ENCODE data around the gene ADISSP.

ADISSP gene

GRCh38 chr20:3751305-3751674 lies 16.3 kb downstream of the ADISSP start:
- H3K4me1 Mint-ChIP-seq (ENCODE audit: low read depth) = peaks cover 4% of the 10 kb centered on the region
- no peak overlapping the region for H3K27ac Mint-ChIP-seq
- H3K4me3 Mint-ChIP-seq = no peak overlapping the region

GRCh38 chr20:3749689-3750531 lies 17.6 kb downstream of the ADISSP start:
- no peaks in the 10 kb centered on the region for H3K9me3 Mint-ChIP-seq
- H3K36me3 Mint-ChIP-seq (ENCODE audit: low read depth) = no peaks in the 10 kb centered on the region
- no peaks in the 10 kb centered on the region for H3K27me3 Mint-ChIP-seq (ENCODE audit: low read depth)

More at GRCh38 chr20:3751305-3751674, 16.3 kb downstream of the ADISSP start:
- no peak for DNase-seq (ENCODE audit: low spot score)
- Mint-ChIP-seq H3K9me3 (no peaks in the 10 kb centered on the region), H3K36me3 (ENCODE audit: low read depth) (no peaks in the 10 kb centered on the region), H3K27me3 (ENCODE audit: low read depth) (no peaks in the 10 kb centered on the region)

GRCh38 chr20:3749087-3749688 lies 18.4 kb downstream of the ADISSP start:
- no peak overlapping the region for H3K27ac Mint-ChIP-seq
- no peak for DNase-seq (ENCODE audit: low spot score)
- no peaks in the 10 kb centered on the region for H3K9me3 Mint-ChIP-seq
- no peak overlapping the region for H3K4me3 Mint-ChIP-seq
- H3K4me1 Mint-ChIP-seq (ENCODE audit: low read depth) = peaks cover 15% of the 10 kb centered on the region
- peaks cover 7% of the 10 kb centered on the region for H3K27me3 Mint-ChIP-seq (ENCODE audit: low read depth)
- no peaks in the 10 kb centered on the region for H3K36me3 Mint-ChIP-seq (ENCODE audit: low read depth)

More at GRCh38 chr20:3749689-3750531, 17.6 kb downstream of the ADISSP start:
- no peak overlapping the region for H3K4me3 Mint-ChIP-seq
- peaks cover 7% of the 10 kb centered on the region for H3K4me1 Mint-ChIP-seq (ENCODE audit: low read depth)
- no peak for DNase-seq (ENCODE audit: low spot score)
- no peak overlapping the region for H3K27ac Mint-ChIP-seq

GRCh38 chr20:3748073-3748472 lies 19.5 kb downstream of the ADISSP start:
- Mint-ChIP-seq H3K27ac (no peak overlapping the region), H3K27me3 (ENCODE audit: low read depth) (peaks cover 8% of the 10 kb centered on the region), H3K9me3 (no peaks in the 10 kb centered on the region)

GRCh38 chr20:3747471-3747870 lies 20.1 kb downstream of the ADISSP start:
- H3K27ac Mint-ChIP-seq = no peak overlapping the region
- H3K4me1 Mint-ChIP-seq (ENCODE audit: low read depth) = peaks cover 11% of the 10 kb centered on the region
- H3K4me3 Mint-ChIP-seq = no peak overlapping the region
- H3K9me3 Mint-ChIP-seq = no peaks in the 10 kb centered on the region
- no peaks in the 10 kb centered on the region for H3K36me3 Mint-ChIP-seq (ENCODE audit: low read depth)
- peaks cover 8% of the 10 kb centered on the region for H3K27me3 Mint-ChIP-seq (ENCODE audit: low read depth)
- no peak for DNase-seq (ENCODE audit: low spot score)

More at GRCh38 chr20:3748073-3748472, 19.5 kb downstream of the ADISSP start:
- peaks cover 13% of the 10 kb centered on the region for H3K4me1 Mint-ChIP-seq (ENCODE audit: low read depth)
- DNase-seq (ENCODE audit: low spot score) = no peak
- no peaks in the 10 kb centered on the region for H3K36me3 Mint-ChIP-seq (ENCODE audit: low read depth)
- no peak overlapping the region for H3K4me3 Mint-ChIP-seq

GRCh38 chr20:3745686-3746173 lies 21.8 kb downstream of the ADISSP start:
- Mint-ChIP-seq H3K27ac (no peak overlapping the region), H3K27me3 (ENCODE audit: low read depth) (peaks cover 8% of the 10 kb centered on the region), H3K9me3 (no peaks in the 10 kb centered on the region), H3K4me3 (no peak overlapping the region), H3K4me1 (ENCODE audit: low read depth) (peaks cover 11% of the 10 kb centered on the region), H3K36me3 (ENCODE audit: low read depth) (no peaks in the 10 kb centered on the region)
- no peak for DNase-seq (ENCODE audit: low spot score)

- Mint-ChIP-seq H3K9me3 (no peaks in the 10 kb centered on the region), H3K27me3 (ENCODE audit: low read depth) (peaks cover 8% of the 10 kb centered on the region), H3K36me3 (ENCODE audit: low read depth) (no peaks in the 10 kb centered on the region), H3K4me1 (ENCODE audit: low read depth) (peaks cover 11% of the 10 kb centered on the region), H3K27ac (peak overlapping the region; percentile 41), H3K4me3 (peak overlapping the region; percentile 79)
- peak; percentile 64 for DNase-seq (ENCODE audit: low spot score)
These were observed 22.5 kb downstream of the ADISSP start for GRCh38 chr20:3744806-3745685.

GRCh38 chr20:3744037-3744436 lies 23.5 kb downstream of the ADISSP start:
- Mint-ChIP-seq H3K9me3 (no peaks in the 10 kb centered on the region), H3K36me3 (ENCODE audit: low read depth) (no peaks in the 10 kb centered on the region), H3K27me3 (ENCODE audit: low read depth) (peaks cover 8% of the 10 kb centered on the region), H3K4me3 (peak overlapping the region; percentile 27), H3K27ac (no peak overlapping the region), H3K4me1 (ENCODE audit: low read depth) (peaks cover 11% of the 10 kb centered on the region)
- no peak for DNase-seq (ENCODE audit: low spot score)

GRCh38 chr20:3743251-3743650 lies 24.3 kb downstream of the ADISSP start:
- no peak overlapping the region for H3K4me3 Mint-ChIP-seq
- DNase-seq (ENCODE audit: low spot score) = no peak
- no peaks in the 10 kb centered on the region for H3K9me3 Mint-ChIP-seq
- no peaks in the 10 kb centered on the region for H3K36me3 Mint-ChIP-seq (ENCODE audit: low read depth)
- no peak overlapping the region for H3K27ac Mint-ChIP-seq
- peaks cover 8% of the 10 kb centered on the region for H3K27me3 Mint-ChIP-seq (ENCODE audit: low read depth)
- peaks cover 11% of the 10 kb centered on the region for H3K4me1 Mint-ChIP-seq (ENCODE audit: low read depth)

GRCh38 chr20:3741836-3742458 lies 25.6 kb downstream of the ADISSP start:
- Mint-ChIP-seq H3K4me3 (no peak overlapping the region), H3K9me3 (no peaks in the 10 kb centered on the region), H3K4me1 (ENCODE audit: low read depth) (peaks cover 11% of the 10 kb centered on the region), H3K36me3 (ENCODE audit: low read depth) (no peaks in the 10 kb centered on the region), H3K27ac (no peak overlapping the region), H3K27me3 (ENCODE audit: low read depth) (peaks cover 8% of the 10 kb centered on the region)
- DNase-seq (ENCODE audit: low spot score) = no peak

- Mint-ChIP-seq H3K36me3 (ENCODE audit: low read depth) (no peaks in the 10 kb centered on the region), H3K27me3 (ENCODE audit: low read depth) (peaks cover 12% of the 10 kb centered on the region), H3K4me3 (no peak overlapping the region), H3K4me1 (ENCODE audit: low read depth) (peaks cover 11% of the 10 kb centered on the region), H3K9me3 (no peaks in the 10 kb centered on the region), H3K27ac (no peak overlapping the region)
- no peak for DNase-seq (ENCODE audit: low spot score)
These were observed 26.8 kb downstream of the ADISSP start for GRCh38 chr20:3740615-3741301.

- peaks cover 18% of the 10 kb centered on the region for H3K27me3 Mint-ChIP-seq (ENCODE audit: low read depth)
These were observed 27.6 kb downstream of the ADISSP start for GRCh38 chr20:3739926-3740451.

More at GRCh38 chr20:3739926-3740451, 27.6 kb downstream of the ADISSP start:
- Mint-ChIP-seq H3K9me3 (no peaks in the 10 kb centered on the region), H3K36me3 (ENCODE audit: low read depth) (no peaks in the 10 kb centered on the region), H3K4me1 (ENCODE audit: low read depth) (peaks cover 8% of the 10 kb centered on the region), H3K27ac (no peak overlapping the region), H3K4me3 (no peak overlapping the region)
- DNase-seq (ENCODE audit: low spot score) = no peak

Measured in T-helper 2 cell treated with Interferon-gamma antibody and Interleukin-4, amounts not matched to agents 5 μg/mL and 100 μg/mL, for 36 hours (primary cell).